EL (cell line): ENCODE measurements around the gene TUBG2.
"Not testable (repeated sequence)": the region's sequence is repeated elsewhere in the genome, so short reads cannot be mapped to it uniquely, and the experiment has no call there.

Experiments used
- DNase-seq: peaks from one replicate; pipeline ENCODE4 v3.0.0-alpha.2; 2016

TUBG2 gene

GRCh38 chr17:42659079-42659931, at the start of gene TUBG2:
Gene TUBG2 (plus strand): TSS chr17:42659284. CDS start chr17:42659504, 220 bp downstream.
- peak; percentile 93 for DNase-seq

GRCh38 chr17:42609814-42610801, 49.0 kb upstream of the TUBG2 start:
- DNase-seq = not testable (repeated sequence)

- no peak for DNase-seq
These were observed 47.1 kb upstream of the TUBG2 start for GRCh38 chr17:42612013-42612412.

GRCh38 chr17:42613699-42614295, 45.3 kb upstream of the TUBG2 start:
- DNase-seq = no peak

- no peak for DNase-seq
These were observed 41.1 kb upstream of the TUBG2 start for GRCh38 chr17:42617956-42618431.

GRCh38 chr17:42618442-42619150, 40.5 kb upstream of the TUBG2 start:
- DNase-seq = peak; percentile 20

GRCh38 chr17:42621987-42622386, 37.1 kb upstream of the TUBG2 start:
- DNase-seq = not testable (repeated sequence)

- DNase-seq = no peak
These were observed 35.8 kb upstream of the TUBG2 start for GRCh38 chr17:42623271-42623670.

GRCh38 chr17:42623732-42624596, 35.1 kb upstream of the TUBG2 start:
- no peak for DNase-seq

- DNase-seq = not testable (repeated sequence)
These were observed 31.9 kb upstream of the TUBG2 start for GRCh38 chr17:42627032-42627764.

- no peak for DNase-seq
These were observed 29.6 kb upstream of the TUBG2 start for GRCh38 chr17:42629411-42630009.

GRCh38 chr17:42632949-42633444, 26.1 kb upstream of the TUBG2 start:
- no peak for DNase-seq

- no peak for DNase-seq
These were observed 19.5 kb upstream of the TUBG2 start for GRCh38 chr17:42639525-42640113.

- DNase-seq = no peak
These were observed 19.0 kb upstream of the TUBG2 start for GRCh38 chr17:42640121-42640520.

- DNase-seq = no peak
These were observed 16.7 kb upstream of the TUBG2 start for GRCh38 chr17:42642336-42642735.

- no peak for DNase-seq
These were observed 11.3 kb upstream of the TUBG2 start for GRCh38 chr17:42647778-42648177.

- no peak for DNase-seq
These were observed 7.7 kb upstream of the TUBG2 start for GRCh38 chr17:42651392-42651791.

GRCh38 chr17:42653179-42654124, 5.6 kb upstream of the TUBG2 start:
- DNase-seq = peak; percentile 78
